HG03442 (cell line): ENCODE data around the gene SHISA3.

Source experiments
- ATAC-seq: cut with Tn5 transposase; IDR thresholded peaks from one replicate; pipeline ENCODE4 v1.9.1; 2021; ENCODE audit warnings: mild to moderate bottlenecking, moderate library complexity; ENCODE audit not compliant: unreplicated experiment

SHISA3 gene

DNA sequence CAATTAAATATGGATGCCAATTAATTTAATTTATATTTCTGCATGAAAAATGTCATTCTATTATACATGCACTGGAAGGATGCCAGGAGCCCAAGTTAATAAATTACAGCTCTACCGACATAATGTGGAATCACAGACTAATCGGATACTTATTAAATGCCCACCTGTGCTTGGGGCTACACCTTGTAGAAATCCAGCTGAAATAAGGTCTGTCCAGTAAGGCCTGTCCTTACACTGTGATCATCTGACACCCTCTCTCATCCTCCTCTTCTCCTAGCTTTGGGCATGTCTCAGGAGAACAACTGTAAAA lies 6.0 kb upstream of the SHISA3 start:
- ATAC-seq: no peak

DNA sequence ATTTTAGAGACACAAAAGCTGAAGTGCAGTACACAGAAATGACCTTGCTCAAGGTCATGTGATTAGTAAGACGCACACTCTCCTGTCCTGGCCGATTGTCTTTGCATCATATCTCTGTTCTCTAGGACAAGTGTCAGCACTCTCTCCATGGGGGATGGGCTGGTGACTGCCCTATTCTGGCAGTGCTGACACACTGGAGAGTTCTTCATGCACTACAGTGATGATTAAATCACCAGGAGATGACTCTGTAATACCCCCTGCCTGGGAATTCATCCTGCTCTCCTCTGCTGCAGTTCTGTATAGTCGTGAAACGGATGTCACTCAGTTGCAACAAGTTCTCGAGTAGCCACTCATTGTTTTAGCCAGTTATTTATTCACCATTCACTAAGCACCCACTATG lies 5.3 kb upstream of the SHISA3 start:
- ATAC-seq: no peak

DNA sequence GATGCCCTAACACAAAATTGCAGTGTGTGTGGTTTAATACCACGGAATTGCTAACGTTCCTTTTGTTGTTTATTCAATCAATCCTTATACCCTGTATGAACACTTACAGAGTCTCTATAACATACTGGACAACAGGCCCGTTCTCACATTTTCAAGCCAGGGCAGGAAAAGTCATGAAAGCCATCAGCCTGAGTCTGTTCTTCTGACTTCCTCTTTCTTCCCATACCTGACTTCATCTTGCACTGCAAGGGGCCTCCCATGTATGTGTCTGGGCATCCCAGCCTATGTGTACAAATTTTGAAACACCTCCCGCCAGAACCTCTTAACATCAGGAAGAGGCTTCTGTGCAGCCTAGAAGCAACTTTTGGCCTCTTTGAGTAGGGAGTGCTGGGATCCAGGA lies 4.9 kb upstream of the SHISA3 start:
- no peak for ATAC-seq

DNA sequence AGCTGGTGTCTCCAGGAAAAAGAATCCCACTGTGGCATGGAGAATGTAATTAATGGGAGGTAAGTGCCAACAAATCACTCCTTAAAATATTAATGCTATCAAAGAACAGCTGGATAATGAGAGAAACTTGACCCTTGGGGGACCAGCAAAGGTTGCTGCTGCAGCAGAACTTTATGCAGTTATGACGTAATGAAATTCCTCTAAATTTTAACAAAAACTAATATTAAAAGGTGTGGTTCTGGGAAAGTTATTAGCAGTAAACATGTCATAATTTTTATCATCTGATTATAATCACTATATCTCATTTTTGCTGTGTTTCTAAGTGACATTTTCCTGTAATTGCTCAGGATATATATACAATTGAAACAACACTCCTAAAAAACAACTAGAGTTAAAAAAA lies 1.7 kb upstream of the SHISA3 start:
- no peak for ATAC-seq

DNA sequence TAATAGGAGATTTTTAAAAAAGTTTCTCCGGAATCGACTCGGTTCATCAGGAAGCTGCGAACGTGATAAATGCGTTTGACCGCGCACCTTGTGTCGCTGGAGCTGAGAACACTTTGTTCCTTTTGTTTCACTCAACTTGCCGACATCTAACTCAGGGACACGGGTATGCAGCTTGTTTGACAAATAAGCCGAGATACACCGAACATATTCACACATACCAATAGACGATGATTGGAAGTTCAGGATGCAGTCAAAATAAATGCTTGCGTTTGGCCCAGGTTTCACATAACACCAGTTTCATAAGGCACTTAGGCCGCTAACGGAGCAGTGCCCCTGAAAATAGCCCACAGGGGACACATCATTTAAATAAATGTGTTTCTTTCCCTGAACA lies 932 bp upstream of the SHISA3 start:
- no peak for ATAC-seq

DNA sequence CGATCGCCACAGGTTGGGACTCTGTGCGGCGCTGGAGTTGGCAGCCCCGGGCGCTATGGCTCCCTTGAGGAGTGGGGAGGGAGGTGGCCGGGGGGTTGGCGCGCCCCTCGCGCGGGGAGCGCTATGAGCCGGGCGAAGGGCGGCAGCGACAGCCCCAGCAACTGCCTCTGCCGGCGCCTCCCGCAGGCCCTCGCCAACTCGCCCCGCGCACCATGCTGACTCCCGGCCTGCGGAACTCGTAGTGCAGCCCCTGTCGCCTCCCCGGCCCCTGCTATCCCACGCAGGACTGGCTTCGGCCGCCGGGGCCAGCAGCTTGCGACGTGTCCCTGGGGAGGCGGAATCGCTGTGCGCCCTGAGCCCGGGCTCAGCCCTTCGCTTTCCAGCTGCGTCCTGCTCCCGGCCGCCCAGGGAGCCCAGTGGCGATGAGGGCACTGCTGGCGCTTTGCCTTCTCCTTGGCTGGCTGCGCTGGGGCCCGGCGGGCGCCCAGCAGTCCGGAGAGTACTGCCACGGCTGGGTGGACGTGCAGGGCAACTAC lies 415 bp downstream of the SHISA3 start:
- ATAC-seq: peak; percentile 31

DNA sequence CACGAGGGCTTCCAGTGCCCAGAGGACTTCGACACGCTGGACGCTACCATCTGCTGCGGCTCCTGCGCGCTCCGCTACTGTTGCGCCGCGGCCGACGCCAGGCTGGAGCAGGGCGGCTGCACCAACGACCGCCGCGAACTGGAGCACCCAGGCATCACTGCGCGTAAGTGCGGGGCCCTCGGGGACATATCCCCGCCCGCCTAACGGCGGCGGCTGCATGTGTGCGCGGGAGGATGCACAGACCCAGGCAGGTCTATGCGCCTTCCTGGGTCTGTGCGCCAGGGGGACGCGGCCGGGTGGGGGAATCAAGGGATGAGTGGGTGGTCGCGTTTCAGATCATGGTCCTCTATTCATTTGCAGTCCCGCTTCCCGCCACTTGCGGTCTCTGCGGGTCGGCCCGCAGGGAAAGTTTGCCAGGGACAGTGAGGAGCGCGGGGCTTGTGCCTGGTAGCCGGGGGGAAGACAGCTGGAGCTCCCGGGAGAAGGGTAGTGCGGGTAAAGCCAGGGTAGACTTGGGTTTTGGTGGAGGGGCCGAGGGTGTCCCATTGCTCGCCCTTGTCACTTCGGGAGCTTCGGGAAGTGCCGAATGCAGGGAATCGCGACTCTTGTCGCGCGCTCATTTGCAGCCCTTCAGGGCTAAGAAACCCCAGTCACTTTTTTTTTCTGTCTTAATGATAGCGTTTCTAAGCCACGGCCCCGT lies 1.0 kb downstream of the SHISA3 start:
- ATAC-seq: peak; percentile 38

DNA sequence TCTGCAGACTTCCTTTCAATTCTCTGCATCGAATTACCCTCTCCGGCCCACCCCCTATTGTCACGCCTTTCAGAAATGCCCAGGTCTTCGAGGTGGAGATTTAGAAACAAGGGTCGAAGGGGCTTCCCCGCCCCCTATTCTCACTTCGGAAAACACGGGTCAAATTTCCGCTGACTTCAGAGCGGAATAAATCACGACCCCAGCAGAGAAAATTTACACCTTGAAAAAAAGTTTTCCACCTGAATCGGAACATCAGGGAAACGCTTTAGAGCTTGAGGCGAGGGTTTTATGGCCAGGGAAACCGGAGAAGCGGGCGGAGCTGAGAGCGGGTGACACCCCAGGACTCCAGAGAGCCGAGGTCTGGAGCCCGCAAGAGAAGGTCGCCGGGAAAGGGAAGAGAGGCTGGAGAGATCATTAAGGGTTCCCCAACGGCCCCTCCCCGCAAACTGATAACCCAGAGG lies 1.6 kb downstream of the SHISA3 start:
- no peak for ATAC-seq

DNA sequence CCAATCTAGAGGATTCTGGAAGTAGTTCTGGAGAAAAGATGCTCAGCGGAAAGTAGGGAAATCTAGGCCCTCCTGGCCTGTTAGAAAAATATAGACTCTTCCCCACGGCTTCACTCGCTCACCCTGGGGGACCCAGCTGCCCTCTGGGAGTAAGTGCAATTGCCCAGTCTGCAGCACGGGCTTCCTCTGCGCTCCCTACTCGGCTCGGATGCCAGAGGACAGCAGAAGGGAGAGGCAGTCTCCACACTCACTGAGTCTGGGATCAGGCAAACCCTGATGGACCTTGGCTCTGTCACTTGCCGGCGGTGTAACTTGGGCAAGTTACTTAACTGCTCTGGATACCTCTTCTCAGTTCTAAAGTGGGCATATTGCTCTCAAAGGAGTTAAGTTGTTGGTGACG lies 2.1 kb downstream of the SHISA3 start:
- ATAC-seq: no peak

DNA sequence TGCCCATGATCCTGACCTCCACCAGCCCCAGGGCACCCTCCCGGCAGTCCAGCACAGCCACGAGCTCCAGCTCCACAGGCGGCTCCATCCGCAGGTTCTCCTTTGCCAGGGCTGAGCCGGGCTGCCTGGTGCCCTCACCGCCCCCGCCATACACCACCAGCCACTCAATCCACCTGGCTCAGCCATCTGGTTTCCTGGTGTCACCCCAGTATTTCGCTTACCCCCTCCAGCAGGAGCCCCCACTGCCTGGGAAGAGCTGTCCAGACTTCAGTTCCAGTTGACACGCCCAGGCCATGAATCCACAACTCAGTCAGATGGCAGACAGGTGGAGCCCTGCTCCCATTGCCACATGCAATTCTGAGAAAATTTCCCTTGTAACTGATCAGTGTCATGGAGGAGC lies 3.9 kb downstream of the SHISA3 start:
- ATAC-seq: no peak

DNA sequence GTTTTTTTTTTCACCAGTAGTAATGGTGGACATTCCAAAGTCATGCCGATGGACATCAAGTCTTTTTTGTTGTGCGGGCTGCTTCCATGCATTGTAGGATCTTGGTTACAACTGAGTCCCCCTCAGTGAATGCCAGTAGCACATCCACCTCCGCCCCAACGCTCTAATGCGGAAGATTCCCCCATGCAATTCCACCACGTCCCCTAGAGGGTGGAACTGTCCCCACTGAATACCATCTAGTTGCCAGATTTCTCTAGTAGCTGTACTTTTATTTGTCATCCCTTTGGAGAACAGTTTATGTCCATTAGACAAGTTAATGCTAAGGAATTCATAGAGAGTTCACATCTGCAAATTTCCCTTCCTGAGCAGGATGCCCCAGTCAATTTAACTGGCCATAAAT lies 6.7 kb downstream of the SHISA3 start:
- ATAC-seq: no peak

DNA sequence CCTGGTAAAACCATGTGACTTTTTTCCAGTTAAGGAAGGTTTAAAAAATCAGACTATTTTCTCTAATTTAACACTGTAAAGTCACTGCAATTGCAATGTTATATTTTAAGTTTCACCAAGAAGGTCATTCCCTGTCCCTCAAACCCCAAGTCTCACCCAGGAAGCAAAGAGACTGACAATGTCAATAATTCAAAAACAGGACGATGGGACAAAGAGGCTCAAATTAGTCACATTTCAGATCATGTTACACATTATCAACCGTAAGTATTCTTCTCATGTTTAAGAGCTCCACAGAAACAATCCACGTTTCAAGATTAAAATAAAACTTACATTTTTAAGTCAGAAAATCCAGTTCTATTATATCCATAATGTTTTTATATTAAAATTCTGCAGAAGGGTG lies 13.2 kb downstream of the SHISA3 start:
- ATAC-seq: no peak

DNA sequence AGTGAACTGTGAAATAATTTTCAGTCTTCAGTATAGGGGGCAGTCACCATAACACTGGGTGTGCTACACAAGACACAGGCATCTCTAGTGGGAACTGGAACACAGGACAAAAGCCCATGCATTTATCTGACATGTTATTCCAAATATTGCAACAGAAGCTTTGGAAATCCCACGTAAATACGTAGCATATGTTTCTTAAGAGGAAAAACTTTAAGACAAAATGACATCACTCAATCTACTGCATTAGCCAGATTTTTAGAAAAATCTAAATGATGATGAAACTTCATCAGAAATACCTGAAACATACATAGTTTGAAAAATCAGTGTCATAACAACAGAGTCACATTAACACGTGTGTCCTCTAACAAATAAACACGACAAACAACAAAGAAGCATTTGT lies 14.5 kb downstream of the SHISA3 start:
- ATAC-seq: no peak

DNA sequence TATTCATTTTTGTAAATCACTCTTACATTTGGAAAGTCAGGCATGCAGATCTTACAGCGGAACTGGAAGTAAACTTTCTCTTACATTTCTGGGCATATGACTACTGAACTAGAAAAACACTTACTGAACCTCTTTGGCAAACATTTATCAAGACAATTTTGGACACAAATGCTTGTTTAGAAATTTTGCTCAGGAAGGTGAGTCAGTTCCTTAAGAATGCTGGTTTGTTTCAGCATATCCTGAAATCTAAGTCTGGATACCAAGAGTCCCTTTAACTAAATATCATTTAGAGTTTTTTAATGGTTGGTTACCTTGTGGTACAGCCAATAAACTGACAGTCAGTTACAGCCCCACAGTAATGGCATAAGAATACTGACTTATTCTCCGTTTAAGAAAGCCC lies 15.0 kb downstream of the SHISA3 start:
- no peak for ATAC-seq

DNA sequence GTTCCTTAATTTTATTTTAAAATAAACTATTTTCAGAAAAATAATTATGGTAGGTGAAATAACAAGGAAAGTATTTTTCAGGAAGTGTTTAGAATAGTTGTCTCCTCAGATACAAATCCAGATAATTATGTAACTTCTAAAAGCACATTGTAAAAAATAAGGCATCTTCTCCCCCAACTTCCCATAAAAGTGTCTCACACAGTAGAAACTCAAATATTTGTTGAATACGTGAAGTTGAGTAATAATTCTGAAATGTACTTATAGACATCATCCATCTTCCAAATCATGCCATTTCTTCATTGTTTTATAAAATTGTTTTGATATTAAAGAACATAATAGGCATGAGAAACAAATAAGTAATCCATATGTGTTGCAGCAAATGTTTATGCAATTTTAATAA lies 18.0 kb downstream of the SHISA3 start:
- ATAC-seq: no peak

DNA sequence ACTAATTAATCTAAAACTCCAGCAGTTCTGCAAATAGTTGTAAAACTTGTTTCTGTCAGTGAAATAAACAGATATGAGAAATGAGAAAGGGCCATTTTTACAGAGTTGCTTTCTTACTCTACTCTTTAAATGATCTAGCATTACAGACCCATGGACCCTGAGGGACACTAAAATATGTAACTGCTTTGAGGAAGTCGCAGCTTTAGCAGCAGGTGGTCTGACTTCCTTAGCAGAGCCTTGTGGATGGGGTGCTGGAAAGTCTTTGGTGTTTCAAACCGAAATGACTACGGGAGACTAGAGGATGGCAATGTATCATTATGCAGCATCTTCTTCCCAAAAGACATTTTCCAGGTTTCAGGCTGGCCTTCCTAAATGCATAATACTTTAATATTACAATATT lies 18.7 kb downstream of the SHISA3 start:
- no peak for ATAC-seq

DNA sequence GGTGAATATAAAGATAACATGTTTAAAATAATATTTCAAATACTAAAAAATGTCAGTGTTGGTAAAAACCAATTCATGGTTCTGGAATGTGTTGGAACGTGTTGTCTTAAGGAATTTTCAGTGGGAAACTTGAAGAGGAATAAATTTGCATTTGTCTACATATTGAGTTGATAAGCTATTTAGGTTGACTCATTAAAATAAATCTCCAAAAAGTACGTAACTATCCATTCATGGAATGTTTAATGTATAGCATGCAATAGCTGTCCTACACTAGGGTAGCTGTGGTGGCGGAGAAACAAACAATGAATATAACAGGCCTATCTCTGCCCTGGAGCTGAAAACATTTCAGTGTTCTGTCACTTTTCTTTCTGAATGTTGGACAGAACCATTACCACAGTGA lies 20.3 kb downstream of the SHISA3 start:
- ATAC-seq: no peak

DNA sequence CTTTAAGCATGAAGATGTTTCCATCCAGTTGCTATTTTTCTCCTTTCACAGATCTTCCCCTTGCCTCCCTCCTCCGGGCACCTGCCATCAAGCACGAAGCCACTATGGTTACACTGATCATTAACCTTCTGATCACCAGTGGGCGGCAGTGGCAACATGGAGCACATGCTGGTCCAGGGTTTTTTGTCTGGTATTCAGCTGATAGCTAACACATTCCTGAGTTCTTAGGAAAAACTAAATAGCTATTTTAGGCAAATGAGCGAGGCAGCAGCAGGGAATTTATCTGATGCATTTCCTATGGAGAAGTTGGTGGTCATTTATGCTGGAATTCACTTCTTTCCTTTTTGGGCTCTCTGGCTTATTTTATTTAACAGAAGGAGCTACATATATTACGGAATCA lies 22.9 kb downstream of the SHISA3 start:
- ATAC-seq: no peak

DNA sequence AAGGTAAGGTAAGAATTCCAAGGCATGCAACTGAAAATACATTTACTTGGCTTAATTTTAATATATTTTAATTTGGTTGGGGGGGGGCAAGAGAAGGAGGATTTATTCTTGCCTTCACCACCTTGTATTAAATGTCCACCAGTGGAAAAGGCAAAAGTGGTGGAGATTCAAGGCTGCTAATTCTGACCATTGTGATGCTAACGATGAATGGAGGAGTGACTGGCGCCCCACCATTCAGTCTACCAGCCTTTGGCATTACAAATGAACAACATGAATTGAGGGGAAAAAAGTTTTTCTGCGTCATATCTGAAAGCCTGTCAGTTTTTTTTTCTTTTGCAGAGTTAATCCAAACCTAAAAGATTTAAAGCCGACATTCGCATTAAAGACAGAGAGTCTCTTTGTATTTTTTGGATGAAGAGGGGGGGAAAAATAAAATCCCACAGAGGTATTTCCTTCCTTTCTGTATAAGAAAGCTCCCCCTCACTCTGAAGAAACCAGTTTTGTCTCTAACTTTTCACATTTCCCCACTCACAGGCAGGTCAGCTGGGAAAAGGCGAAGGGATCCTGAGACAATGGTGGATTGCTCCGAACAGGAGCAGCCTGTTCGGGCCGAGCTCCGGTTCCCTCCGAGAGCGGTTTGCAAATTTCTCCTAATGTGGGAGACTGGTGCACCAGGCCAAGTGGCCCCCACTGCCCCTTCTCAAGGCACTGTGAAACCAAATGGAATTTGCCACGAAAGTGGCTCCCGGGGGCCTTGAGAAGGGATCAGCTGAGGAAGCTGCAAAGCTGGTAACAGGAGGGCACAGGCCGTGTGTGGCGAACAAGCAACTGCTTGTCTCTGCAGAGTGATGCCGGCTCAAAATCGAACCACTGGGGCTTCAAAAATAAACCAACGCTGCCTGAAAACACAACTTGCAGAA lies 28.1 kb downstream of the SHISA3 start:
- ATAC-seq: no peak

DNA sequence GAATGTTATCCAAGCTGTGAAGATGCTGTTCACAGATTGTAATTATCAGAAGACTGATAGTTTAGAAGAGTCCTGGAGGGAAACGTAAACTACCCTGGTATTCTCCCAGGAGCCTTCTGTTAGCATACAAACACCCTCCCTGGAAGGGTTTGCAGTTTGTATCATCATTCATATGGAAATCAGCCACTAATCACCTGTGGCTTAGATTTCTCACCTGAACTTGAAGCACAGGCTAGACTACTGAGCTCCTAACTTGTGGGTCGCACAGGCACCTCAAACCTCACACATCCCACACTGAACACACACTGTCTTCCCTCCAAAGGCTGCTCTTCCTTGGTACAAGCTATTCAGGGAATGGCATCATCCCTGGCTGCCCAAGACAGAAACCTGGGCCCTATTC lies 30.7 kb downstream of the SHISA3 start:
- ATAC-seq: no peak

DNA sequence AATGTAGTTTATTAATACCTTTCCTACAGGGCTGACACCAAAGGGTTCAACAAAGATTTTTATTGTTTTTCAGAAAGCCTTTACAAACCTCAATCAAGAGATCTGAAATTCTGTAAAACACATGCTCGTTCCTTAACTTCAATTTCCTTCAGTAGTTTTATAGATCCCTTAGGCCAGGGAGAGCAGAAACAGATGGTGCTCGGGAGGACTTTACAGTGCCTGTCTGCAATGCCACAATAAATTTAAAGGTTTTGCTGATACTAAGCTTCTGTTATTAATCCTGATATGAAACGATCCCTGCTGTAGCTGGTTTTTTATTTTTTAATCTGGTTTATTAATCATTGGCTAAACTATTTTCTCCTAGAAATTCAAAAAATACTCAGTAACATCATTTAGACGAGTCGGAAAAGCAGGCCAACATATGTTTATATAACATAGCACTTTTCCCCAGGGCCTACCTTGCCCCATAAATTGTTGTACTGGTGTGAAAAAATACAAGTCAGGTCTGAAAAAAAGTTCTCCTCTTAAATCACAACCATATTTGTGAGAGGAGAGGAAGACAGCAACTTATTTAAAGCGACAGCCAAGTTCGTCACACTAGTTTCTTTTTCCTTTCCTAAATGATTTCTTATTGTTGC lies 39.8 kb downstream of the SHISA3 start:
- no peak for ATAC-seq

DNA sequence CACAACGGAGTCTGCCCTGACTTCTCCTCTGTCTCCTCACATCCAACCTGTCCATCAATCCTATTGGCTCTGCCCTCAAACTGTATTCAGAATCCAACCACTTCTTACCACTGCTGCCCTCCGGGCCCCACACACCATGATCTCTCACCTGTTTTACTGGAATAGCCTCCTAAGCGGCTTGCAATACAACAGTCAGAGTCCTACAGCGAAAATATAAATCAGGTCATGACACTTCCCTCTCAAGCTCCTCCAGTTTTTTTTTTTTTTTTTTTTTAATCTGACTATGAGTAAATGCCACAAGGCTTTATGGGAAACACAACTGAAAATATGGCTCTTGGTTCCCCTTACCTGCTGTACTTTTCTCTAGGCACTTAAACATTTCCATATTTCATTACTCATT lies 42.8 kb downstream of the SHISA3 start:
- no peak for ATAC-seq
